ENCODE results near the gene RANBP9. TPM values are rescaled to one million over a fixed set of nuclear protein-coding genes. Genes with fewer than 3 reads are reported as not detected.

The RANBP9 gene
- total and polyA plus RNA-seq, 9 of the 15 experiments (the other 6 are each of a cell fraction or from before 2014, with no cell fraction given), result 27.5 to 130 (median 61.5) TPM

DNA sequence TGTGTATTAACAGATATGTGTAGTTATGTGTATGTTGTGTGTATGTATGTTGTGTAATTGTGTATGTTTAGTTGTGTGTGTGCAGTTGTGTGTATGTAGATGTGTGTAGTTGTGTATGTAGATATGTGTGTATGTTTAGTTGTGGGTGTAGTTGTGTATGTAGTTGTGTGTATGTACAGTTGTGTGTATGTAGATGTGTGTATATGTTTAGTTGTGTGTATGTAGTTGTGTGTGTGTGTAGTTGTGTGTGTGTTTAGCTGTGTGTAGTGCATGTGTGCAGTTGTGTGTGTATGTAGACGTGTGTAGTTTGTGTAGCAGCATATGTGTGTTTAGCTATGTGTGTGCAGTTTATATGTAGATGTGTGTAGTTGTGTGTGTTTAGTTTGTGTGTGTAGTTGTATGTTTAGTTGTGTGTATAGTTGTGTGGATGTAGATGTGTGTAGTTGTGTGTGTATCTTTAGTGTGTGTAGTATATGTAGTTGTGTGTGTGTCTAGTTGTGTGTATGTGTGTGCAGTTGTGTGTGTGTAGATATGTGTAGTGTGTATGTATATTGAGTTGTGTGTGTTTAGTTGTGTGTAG is 121.0 kb downstream of the RANBP9 start:
- intact Hi-C loops (cut with micrococcal nuclease) (no loop called here), in situ Hi-C loops (cut with MboI) (no loop called here)
- WGBS (ENCODE audit: insufficient coverage, low coverage, missing lambda C conversion rate), result 16% methylated on average over 1 of the region's 1 CpG
- H3K79me2 ChIP-seq (ENCODE audit: control insufficient read depth, insufficient read depth, low read length), result no peaks in the 10 kb centered on the region
- no peaks in the 10 kb centered on the region for H3K9me1 ChIP-seq (ENCODE audit: control insufficient read depth, insufficient read depth, low read length)
- ATAC-seq (no peak), DNase-seq (ENCODE audit: extremely low read depth in 1 of 4, low spot score in 3 of 4) (no peak), FAIRE-seq (peak; percentile 79)
- H3K9me3 ChIP-seq (replicated peaks; ENCODE audit: control insufficient read depth, insufficient read depth, low read depth, low read length), result no peaks in the 10 kb centered on the region
- no peak overlapping the region; the same call in 2 of the 3 replicates for H3K27ac ChIP-seq (ENCODE audit: extremely low read depth, low read depth, low read length)
- H3K9ac ChIP-seq (ENCODE audit: insufficient read depth in 1 of 2, low read depth in 2 of 2, low read length in 2 of 2), result no peak overlapping the region
- no peaks in the 10 kb centered on the region for H4K20me1 ChIP-seq (replicated peaks; ENCODE audit: control insufficient read depth, insufficient read depth, low read length)
- H3K36me3 ChIP-seq (ENCODE audit: control insufficient read depth, insufficient read depth, low read length), result peaks cover 40% of the 10 kb centered on the region
- H3K4me1 ChIP-seq (replicated peaks in 1 of 2; ENCODE audit: control insufficient read depth in 2 of 2, insufficient read depth in 2 of 2, low read length in 2 of 2), result peaks cover 0 to 5% of the 10 kb centered on the region in 2 experiments; a peak in 2 of 5 replicates
- CTCF ChIA-PET (ENCODE audit: low intra/inter-chr PET ratio), result interaction anchor here (0.8 kb wide), 1 partner anchor 476 kb away, joined by 3 read pairs; no protein-coding TSS in a partner anchor
- no TSS peak for BruUV-seq (replicated peaks)
- no peak overlapping the region for H3K4me3 ChIP-seq
- H2AFZ ChIP-seq (ENCODE audit: low read depth, low read length), result no peak overlapping the region
- H3K4me2 ChIP-seq (ENCODE audit: insufficient read depth, low read length), result no peak overlapping the region
- POLR2A ChIA-PET, result no interaction called here
- no peaks in the 10 kb centered on the region for H3K27me3 ChIP-seq (ENCODE audit: control insufficient read depth in 2 of 2, insufficient read depth in 2 of 2, low read length in 2 of 2)
- TF ChIP-seq ZNF644 (tag; IDR thresholded peaks at IDR 0.05; ENCODE audit: low read depth) (no peak), TOE1 (IDR thresholded peaks at IDR 0.05; ENCODE audit: borderline replicate concordance) (peak; percentile 64; the same call in 1 of the 2 replicates), TOE1 (CRISPR knock-in tag; IDR thresholded peaks at IDR 0.05; ENCODE audit: borderline replicate concordance, low read depth) (peak; percentile 13; the same call in 1 of the 2 replicates), NCOA6 (IDR thresholded peaks at IDR 0.05) (no peak), CHD4 (IDR thresholded peaks at IDR 0.05; ENCODE audit: insufficient read depth, insufficient replicate concordance, low read depth, low read length, poor library complexity, severe bottlenecking) (peak; percentile 86), MLLT1 (IDR thresholded peaks at IDR 0.05) (peak; percentile 60 to 76; a peak in 1 of 4 replicates), ARID1B (IDR thresholded peaks at IDR 0.05) (peak; percentile 42), TAL1 (IDR thresholded peaks at IDR 0.05) (0 out of 2 replicates have a peak, but pooled peaks have one; percentile 7), HDAC1 (IDR thresholded peaks at IDR 0.05) (0 out of 4 replicates have a peak, but pooled peaks of 1 of the 2 experiments have one; percentile 75), ZFP91 (CRISPR knock-in tag; IDR thresholded peaks at IDR 0.05) (peak; percentile 73; the same call in 1 of the 2 replicates), CREBBP (IDR thresholded peaks at IDR 0.05; ENCODE audit: low read depth, low read length) (peak; percentile 20), KDM1A (IDR thresholded peaks at IDR 0.05) (peak in 1 of 2 experiments; percentile 43; a peak in 1 of 4 replicates)
- TF ChIP-seq, protein P1, sequence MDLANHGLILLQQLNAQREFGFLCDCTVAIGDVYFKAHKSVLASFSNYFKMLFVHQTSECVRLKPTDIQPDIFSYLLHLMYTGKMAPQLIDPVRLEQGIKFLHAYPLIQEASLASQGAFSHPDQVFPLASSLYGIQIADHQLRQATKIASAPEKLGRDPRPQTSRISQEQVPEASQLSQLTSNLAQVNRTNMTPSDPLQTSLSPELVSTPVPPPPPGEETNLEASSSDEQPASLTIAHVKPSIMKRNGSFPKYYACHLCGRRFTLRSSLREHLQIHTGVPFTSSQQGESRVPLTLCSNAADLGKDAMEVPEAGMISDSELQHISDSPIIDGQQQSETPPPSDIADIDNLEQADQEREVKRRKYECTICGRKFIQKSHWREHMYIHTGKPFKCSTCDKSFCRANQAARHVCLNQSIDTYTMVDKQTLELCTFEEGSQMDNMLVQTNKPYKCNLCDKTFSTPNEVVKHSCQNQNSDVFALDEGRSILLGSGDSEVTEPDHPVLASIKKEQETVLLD (IDR thresholded peaks at IDR 0.05), result 0 out of 2 replicates have a peak, but pooled peaks have one; percentile 35

Data from K562 (cell line).